GM21390 (cell line): ENCODE data around the gene LRRC25.

Source experiments
- ATAC-seq: cut with Tn5 transposase; IDR thresholded peaks from one replicate; pipeline ENCODE4 v1.9.1; 2021; ENCODE audit not compliant: unreplicated experiment

LRRC25 gene

GRCh38 chr19:18397242-18398202 is at the start of gene LRRC25:
LRRC25 (minus strand) TSS chr19:18397622; CDS start chr19:18396963, 659 bp downstream.
- ATAC-seq, result no peak

GRCh38 chr19:18446811-18447359 is 49.5 kb upstream of the LRRC25 start:
- ATAC-seq, result no peak

GRCh38 chr19:18446145-18446810 is 48.9 kb upstream of the LRRC25 start:
- ATAC-seq, result no peak

- no peak for ATAC-seq
Observed at GRCh38 chr19:18445262-18445948, 48.0 kb upstream of the LRRC25 start.

DNA sequence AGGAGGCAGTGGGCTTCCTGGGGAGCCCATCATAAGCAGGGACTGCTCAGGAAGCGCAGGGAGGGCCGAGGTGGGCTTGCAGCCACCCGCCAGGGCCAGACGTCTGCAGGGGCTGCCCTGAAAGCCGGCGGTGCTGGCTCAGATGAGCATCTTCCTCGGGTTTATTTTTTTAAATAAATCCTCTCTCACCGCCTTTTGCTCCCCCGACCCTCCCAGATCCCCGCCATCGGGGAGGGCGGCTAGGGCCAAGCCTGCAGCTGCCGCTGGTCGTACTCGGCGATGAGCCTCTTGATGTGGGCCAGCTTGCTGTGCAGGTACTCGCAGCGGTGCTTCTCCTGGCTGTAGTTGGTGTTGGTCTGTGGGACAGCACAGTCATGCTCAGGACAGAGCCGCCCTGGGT is 47.1 kb upstream of the LRRC25 start:
- ATAC-seq, result no peak

GRCh38 chr19:18443831-18444230 is 46.4 kb upstream of the LRRC25 start:
- no peak for ATAC-seq

DNA sequence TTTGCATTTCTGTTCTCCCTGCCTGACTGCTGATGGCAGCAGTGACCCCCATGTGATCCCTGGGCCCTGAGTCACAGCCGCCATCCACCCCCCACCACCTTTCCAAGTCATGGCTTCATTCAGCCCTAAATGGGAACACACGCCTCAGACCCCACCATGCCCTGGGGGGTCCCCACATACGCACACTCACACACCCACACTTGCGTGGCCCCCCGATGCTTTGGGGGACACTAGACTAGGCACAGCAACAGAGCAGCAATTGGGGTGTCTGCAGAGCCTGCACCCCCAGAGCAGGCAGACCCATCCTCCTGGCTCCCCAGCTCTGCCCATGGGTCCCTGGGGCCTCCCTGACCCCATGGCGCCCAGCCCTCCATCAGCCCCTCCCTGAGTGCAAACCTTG is 46.0 kb upstream of the LRRC25 start:
- no peak for ATAC-seq

- ATAC-seq, result no peak
Observed at GRCh38 chr19:18442941-18443340, 45.5 kb upstream of the LRRC25 start.

DNA sequence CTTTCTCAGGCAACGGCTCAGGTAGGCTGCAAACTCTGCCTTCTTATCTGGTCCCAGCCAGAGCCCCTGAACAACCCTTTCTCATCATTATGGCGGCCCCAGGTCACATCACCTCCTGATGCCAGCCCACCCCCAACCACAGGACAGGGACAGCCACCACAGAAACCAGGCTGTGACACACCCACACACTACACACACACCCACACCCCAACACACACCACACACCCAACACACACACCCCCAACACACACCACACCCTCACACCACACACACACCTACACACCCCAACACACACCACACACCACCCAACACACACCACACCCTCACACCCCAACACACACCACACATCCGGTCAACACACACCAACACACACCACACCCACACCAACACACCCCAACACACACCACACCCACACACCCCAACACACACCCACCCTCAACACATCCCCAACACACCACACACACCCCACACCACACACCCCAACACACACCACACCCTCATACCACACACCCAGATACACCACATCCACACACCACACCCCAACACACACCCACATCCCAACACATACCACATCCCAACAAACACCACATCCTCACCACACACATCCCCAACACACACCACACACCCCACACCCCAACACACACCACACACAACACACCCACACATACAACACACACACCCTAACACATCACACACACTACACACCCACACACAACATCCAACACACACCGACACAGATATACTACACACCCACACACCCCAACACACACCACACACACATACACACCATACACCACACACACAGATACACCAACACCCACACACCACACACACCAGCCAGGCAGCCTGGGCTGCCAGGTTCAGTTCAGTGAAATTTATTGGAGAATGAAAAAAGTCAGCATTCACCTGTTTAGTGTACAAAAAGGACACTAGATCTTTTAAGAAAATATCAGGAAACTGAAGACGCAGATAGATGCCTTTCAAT is 44.7 kb upstream of the LRRC25 start:
- ATAC-seq, result no peak

DNA sequence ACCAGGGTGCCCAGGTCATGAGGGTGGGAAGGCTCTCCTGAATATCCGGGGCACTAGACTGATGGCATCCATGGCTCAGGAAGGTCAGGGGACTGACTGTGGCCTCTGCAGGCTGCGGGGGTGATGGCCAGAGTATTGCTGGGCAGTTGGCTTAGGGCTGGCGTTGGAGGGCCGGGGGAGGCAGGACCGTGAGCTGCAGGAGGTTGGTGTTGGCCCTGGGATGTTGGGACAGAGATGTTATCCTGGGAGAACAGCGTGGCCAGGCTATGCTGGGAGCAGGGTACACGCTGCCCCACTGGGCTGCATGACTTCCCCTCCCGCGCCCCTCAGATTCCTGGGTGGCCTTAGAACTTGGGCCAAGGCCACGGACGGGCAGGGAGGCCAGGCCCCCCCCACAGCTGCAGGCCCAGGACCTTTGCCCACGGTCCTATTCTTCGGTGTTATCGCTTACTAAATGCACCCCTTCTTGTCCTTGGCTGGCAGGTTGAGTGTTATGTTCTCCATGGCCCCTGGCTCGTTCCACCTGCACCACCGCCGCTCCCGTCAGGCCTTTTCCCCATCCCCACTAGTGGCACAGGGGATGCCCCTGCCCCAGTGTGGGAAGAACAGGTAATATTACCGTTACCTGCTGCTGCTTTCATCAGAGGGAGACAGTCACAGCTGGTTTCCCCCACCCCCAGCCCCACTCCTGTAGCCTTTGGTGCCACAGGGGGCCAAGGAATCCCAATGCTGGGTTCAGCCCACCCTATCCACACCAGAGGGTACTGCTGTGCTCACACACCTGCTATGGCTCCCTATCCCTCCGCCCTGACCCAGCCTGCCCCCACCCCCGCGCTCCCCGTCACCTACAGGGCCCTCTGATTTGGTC is 43.7 kb upstream of the LRRC25 start:
- no peak for ATAC-seq

DNA sequence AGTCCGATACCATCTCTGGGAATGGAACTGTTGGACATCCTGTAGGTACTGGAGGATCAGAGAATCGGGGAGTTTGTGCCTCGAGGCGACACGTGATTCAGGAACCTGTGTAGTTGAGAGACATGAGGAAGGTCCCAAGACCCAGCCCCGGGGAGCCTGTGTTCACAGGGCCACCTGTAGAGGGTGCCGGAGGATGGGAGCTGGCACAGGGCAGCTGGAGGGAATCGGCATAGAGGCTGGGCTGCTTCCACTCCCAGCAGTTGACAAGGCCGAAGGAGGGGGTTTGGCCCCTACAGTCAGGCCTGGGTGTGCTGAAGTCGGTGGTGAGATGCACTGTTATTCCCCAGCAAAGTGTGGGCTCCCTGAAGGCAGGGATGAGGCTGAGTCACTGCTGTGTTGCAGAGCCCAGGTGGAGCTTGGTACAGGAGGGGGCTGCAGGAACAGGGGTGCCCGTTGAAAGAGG is 43.0 kb upstream of the LRRC25 start:
- ATAC-seq, result no peak

- ATAC-seq, result no peak
Observed at GRCh38 chr19:18439910-18440237, 42.5 kb upstream of the LRRC25 start.

GRCh38 chr19:18439025-18439909 is 41.8 kb upstream of the LRRC25 start:
- no peak for ATAC-seq

DNA sequence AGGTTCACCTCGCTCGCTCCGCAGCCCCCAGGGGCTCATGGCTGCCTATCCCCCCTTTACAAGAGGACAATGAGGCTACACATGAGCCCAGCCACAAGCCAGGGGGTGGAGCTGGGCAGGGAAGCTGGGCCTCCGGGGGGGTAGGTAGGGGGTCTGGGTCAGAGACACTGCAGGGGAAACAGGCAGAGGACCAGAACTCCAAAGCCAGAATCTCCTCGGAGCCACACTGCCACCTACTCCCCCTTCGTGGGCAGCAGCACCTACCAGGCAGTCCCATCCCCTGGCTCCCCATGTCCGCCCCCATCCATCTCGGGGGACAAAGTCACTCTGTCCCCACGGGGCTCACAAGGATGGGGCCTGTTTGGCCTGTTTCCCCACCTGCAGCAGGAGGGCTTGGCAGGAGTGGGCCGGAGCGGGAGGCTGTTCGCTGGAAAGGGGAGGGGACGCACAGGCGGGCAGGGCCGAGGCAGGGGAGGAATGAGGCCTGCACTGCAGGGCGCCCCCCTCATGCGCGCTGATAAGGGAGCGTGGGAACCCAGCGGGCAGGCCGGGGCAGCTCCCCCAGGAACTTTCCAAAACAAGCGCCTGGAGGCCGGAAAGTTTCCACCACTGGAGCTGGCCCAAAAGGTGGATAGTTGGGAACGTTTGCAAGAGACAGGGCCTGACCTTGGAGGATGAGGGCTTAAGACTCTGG is 41.1 kb upstream of the LRRC25 start:
- no peak for ATAC-seq

- ATAC-seq, result no peak
Observed at GRCh38 chr19:18437491-18438330, 40.3 kb upstream of the LRRC25 start, which contains the start of gene ISYNA1. ISYNA1 (minus strand) TSS chr19:18438133; CDS start chr19:18437979, 154 bp downstream.

GRCh38 chr19:18436671-18437490 is 39.5 kb upstream of the LRRC25 start:
- no peak for ATAC-seq
